Frontal cortex (tissue), 4 donors: ENCODE results near the gene ADAP1. TPM values are rescaled to one million over a fixed set of nuclear protein-coding genes. Genes with fewer than 3 reads are reported as not detected.

ENCODE experiments used
- DNase-seq, 2 donors: peaks; one replicate each; pipeline ENCODE4 v3.0.0; 2012; ENCODE audit warnings: low spot score in 2 of 2
- FAIRE-seq: peaks from 2 replicates; lab custom pipeline; 2012; peaks lifted over from hg19 to GRCh38; lab: Jason Lieb, UNC
- total RNA-seq: library from RNA; depleted of rRNA; stranded (reverse); fragments of >200 nt; gene quantifications from one replicate; pipeline ENCODE4 v1.2.3, GENCODE V29; 2014
- donor health status: control.
- donor health status: control.
- donor health status: control.

Gene ADAP1
- total RNA-seq, 1 donor from 2014 or later: 33.8 TPM

DNA sequence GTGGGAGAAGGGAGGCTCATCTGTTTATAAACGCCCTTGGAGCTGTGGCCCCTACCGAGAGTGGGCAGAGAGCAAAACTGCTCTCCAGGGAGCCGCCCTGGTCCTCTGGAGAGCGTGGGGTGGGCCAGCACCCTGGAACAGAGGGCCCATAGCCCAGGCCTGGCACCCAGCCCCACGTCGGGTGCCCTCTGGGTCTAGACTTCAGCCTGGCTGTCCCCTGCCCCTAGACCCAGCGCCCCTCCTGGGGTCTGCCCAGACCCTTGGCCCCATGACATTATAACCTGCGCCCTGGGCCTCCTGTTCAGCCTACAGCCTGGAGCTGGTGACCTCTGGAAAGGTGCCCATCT, 53.5 kb downstream of the ADAP1 start:
- FAIRE-seq: no peak
- no peak for DNase-seq

GRCh38 chr7:900331-901040, 54.0 kb downstream of the ADAP1 start:
- no peak for DNase-seq
- FAIRE-seq: no peak

DNA sequence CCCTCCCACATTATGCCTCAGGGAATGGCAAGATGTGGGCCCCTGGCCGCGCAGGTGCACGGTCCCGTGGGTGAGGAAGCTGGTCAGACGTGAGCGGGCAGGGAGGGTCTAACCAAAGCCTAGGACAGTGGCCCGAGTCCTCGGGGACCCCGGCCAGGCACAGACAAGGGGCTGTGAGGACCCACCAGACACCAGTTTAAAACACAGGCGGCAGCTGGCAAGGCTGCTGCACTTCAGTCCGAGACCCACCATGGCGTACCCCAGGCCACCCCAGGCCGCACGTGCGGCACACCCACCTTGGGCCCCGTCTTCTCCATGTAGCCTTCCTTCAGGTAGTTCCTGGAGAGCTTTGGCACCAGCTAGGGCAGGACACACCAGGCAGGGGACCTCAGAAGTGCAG, 54.7 kb downstream of the ADAP1 start:
- no peak for FAIRE-seq
- DNase-seq: no peak

DNA sequence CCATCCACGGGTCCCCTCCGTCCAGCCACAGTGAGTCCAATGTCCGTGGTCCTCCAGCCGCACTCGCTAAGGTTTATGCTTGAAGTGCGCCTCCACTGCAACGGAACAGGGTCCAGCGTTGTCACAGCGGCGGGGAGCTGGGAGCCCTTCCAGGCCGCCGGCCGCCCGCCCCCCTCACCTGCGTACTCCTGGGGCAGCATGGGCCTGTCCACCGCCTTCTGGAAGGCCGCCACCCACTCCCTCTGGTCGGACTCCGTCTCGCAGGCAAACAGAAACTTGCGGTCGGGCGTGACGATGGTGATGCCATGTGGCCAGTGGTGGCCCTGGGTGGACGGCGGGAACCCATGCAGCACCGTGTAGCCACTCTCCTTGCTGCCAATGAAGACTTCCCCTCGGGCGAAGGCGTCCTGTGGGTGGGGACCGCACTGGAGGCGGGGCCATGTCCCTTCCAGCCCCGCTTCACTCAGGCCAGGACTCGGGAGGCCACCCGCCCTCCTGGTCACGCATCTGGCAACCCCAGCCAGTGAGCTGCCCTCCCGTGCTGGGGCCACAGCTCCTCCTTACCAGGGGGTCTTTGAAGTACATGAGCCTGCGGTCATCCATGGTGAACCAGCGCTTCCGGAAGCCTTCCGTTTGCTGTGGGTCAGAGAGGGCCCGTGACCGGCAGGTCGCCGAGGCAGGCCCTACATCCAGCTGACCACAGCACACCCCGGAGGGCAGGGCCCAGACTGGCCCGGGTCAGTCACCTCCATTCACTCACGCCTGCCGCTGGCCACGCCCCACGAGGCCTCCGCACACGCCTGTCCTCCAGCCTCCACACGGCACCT, 55.4 kb downstream of the ADAP1 start:
- DNase-seq: no peak
- FAIRE-seq: no peak

GRCh38 chr7:898460-898854, 56.0 kb downstream of the ADAP1 start:
- no peak for FAIRE-seq

DNA sequence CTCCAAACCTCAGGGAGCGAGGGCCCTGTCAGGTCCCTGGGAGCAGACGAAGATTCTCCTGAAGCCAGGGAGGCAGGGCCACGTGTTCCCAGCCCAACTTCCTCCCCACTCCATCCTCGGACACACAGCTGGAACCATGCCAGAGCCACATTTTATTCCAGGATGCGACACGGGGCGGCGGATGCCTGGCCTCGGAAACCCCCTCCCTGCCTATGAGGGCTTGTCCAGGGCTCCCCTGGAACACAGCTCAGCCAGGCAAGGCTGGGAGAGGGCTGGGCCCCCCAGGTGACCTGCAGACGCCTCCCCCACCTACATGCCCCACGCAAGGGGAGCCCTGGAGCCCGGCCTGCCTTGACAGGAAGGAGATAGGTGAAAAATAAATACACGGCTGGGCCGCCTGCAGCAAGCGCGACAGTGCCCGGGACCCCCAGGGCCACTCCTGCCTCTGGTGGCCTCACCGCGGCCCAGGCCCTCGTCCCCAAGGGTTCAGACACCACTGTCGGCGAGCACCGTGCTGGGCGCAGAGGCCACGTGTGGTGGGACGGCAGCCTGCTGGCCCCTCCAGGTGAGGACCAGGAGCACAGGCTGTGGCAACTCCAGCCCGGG, 56.6 kb downstream of the ADAP1 start:
- FAIRE-seq (no peak), DNase-seq (no peak)

More at GRCh38 chr7:898460-898854, 56.0 kb downstream of the ADAP1 start:
- DNase-seq: no peak

DNA sequence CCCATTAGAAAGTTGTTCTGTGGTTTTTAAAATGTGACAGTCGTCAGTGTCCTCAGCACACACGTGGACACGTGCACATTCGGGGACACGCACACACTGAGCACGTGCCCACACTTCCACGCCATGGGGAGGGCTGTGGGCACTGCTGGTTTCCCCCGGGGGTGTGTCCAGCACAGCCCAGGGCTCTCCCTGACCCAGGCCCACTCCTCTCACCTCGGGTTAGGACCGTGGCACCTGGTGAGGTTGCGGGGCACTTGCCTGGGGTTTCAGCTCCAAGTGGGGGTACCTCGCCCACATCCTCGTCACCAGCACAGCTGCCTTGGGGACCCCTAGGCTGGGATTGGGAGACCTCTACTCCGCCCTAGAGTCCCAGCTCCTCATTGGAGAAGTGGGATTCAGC, 57.4 kb downstream of the ADAP1 start:
- FAIRE-seq (no peak), DNase-seq (no peak)

GRCh38 chr7:896346-897075, 58.0 kb downstream of the ADAP1 start:
- DNase-seq (no peak), FAIRE-seq (no peak)

- DNase-seq (no peak), FAIRE-seq (no peak)
Measured at GRCh38 chr7:895451-896052, 58.9 kb downstream of the ADAP1 start.

DNA sequence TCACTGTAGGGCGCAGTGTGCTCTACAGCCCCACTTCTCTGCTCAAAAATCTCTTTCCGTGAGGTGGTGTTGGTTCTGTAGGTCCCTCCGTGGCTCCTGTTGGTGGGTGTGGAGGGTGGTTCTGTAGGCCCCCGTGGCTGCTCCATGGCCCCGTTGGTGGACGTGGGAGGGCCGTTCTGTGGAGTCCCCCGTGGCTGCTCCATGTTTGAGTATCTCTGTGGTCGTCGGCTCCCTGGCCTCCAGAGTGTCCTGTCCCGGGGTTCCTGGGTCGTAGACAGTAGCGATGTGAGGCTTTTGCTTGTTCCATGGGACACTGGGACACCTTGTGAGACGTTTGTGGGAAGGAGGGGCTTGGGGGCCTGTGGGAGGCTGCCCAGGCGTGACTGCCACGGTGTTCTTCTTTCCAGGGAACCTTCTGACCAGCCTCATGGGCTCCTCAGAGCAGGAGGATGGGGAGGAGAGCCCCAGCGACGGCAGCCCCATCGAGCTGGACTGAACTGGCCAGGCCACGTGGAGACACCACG, 59.5 kb downstream of the ADAP1 start:
- DNase-seq: no peak
- FAIRE-seq: no peak

DNA sequence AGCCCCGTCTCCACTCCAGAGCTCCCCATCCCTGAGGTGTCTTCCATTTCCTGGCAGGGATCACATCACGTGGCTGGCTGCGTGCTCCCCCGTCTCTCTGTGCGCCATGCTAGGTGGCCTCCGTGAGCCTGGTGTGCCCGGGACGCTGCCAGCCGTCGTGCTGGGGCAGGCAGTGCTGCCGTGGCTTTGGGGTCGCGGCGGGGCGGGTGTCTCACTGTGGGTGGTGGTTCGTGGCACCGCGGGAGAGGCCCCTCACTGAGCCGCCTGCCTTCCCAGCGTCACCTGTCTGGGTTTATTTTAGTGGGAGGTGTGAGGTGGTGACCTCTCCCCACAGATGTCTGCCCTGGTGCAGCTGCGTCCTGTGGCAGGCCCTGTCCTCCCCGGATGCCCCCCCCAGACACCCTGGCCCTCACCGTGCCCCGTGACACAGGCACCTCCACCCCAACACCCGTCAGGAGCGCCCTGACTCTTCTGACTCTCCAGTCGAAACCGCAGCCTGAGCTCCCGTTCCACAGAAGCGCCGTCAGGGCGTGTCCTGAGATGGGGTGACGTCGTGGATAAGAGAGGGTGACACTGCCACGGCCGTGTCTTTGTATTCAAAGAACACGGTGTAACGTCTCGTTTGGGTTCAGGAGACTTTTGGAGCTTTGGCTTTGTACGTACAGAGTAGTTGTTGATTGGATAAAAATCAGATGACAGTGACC, 60.2 kb downstream of the ADAP1 start:
- FAIRE-seq: no peak
- no peak for DNase-seq

DNA sequence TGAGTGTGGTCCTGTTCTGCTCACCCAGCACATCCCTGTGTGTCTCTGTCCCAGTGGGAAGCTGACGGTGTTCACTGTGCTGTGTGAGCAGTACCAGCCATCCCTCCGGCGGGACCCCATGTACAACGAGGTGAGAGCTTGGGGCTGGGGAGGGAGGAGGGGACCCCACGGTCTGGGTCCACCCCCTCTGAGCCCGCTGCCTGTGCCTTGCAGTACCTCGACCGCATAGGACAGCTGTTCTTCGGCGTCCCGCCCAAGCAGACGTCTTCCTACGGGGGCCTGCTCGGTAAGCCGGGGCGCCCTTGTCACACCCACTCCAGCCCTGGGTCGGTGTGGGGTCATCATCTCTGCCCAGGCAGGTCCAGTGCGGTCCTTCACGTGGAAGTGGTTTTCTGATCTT, 60.8 kb downstream of the ADAP1 start:
- no peak for DNase-seq
- no peak for FAIRE-seq

DNA sequence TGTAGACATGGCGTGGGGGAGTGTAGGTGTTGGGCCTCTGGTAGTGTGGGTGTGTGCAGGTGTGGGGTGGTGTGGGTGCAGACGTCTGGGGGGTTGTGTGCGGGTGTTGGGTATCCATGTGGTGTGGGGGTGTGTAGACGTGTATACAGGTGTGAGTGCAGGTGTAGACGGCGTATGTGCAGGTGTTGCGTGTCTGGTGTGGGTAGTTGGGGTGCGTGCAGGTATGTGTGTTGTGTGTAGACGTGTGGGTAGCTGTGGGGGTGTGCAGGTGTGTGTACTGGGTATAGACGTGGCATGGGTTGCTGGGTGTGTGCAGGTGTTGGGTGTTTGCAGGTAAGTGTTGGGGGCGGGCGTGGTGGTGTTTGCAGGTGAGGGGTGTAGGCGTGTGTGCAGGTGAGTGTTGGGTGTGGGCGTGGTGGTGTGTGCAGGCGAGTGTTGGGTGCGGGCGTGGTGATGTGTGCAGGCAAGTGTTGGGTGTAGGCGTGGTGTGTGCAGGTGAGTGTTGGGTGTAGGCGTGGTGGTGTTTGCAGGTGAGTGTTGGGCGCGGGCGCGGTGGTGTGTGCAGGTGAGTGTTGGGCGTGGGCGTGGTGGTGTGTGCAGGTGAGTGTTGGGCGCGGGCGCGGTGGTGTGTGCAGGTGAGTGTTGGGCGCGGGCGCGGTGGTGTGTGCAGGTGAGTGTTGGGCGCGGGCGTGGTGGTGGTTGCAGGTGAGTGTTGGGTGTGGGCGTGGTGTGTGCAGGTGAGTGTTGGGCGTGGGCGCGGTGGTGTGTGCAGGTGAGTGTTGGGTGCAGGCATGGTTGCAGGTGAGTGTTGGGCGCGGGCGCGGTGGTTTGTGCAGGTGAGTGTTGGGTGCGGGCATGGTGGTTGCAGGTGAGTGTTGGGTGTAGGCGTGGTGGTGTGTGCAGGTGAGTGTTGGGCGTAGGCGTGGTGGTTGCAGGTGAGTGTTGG, 61.6 kb downstream of the ADAP1 start:
- no peak for FAIRE-seq
- DNase-seq: no peak

DNA sequence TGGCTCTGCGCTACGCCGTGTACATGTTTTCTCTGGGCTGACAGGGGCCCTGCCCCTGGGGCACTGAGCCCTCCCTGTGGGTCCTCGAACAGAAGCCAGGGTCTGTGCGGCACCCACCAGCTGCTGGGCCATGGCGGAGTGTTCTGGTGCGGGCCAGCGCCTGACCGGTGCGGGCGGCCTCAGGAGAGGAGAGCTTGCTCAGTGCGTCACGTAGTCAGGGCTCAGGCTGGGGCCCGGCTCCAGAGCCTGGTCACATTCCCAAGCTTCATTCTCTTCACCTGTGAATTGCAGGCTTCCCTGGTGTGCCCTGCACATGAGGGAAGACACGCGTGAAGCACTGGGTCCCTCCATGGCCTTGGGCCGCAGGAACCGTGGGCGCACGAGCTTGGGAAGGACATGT, 62.7 kb downstream of the ADAP1 start:
- FAIRE-seq (no peak), DNase-seq (no peak)

- no peak for DNase-seq
- no peak for FAIRE-seq
Measured at GRCh38 chr7:891291-891690, 63.2 kb downstream of the ADAP1 start.

DNA sequence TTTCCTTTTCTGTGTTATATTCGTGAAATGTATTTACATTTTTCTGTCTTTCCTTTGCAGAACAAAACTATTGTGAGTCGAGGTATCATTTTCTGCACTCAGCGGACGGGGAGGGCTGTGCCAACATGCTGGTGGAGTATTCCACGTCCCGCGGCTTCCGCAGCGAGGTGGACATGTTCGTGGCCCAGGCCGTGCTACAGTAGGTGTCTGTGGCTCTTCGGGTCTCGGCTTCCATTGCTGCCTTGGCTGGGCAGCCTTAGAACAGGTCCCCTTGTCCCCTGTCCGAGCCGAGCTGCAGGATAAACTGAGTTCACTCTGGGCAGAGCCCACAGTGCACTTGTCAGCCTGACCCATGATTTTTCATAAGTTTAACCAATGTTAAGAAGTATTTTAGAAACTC, 63.6 kb downstream of the ADAP1 start:
- DNase-seq (no peak), FAIRE-seq (no peak)

GRCh38 chr7:889391-889790, 65.1 kb downstream of the ADAP1 start:
- DNase-seq (no peak), FAIRE-seq (no peak)

DNA sequence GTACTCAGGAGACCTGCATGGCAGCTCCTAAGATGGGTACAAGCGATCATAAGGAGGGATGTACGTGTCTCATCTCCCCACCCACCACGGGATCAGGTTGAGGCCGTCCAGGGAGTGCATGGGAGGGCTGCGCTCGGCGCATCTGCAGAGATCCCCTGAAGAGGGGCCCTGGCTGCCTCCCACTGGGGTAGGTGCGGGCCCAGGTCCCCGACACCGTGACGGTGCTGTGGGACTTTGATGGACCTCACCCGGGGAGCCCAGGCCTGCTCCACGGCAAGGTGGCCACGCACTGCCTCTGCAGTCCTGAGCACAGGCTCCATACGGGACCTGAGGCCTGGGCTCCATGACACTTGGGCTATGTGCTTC, 65.5 kb downstream of the ADAP1 start:
- no peak for FAIRE-seq
- no peak for DNase-seq
